Measurements from ENCODE around the gene TFR2.

GRCh38 chr7:100571829-100572116, 69.6 kb downstream of the TFR2 start:
- TF ChIP-seq, protein P1, sequence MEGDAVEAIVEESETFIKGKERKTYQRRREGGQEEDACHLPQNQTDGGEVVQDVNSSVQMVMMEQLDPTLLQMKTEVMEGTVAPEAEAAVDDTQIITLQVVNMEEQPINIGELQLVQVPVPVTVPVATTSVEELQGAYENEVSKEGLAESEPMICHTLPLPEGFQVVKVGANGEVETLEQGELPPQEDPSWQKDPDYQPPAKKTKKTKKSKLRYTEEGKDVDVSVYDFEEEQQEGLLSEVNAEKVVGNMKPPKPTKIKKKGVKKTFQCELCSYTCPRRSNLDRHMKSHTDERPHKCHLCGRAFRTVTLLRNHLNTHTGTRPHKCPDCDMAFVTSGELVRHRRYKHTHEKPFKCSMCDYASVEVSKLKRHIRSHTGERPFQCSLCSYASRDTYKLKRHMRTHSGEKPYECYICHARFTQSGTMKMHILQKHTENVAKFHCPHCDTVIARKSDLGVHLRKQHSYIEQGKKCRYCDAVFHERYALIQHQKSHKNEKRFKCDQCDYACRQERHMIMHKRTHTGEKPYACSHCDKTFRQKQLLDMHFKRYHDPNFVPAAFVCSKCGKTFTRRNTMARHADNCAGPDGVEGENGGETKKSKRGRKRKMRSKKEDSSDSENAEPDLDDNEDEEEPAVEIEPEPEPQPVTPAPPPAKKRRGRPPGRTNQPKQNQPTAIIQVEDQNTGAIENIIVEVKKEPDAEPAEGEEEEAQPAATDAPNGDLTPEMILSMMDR (IDR thresholded peaks at IDR 0.05) = no peak
- TF ChIP-seq POLR2A (IDR thresholded peaks at IDR 0.05) = no peak
